SJSA1 (cell line): Measurements from ENCODE around the gene KDM4C. TPM values are rescaled to one million over a fixed set of nuclear protein-coding genes. Genes with fewer than 3 reads are reported as not detected.

Source experiments
- DNase-seq, 2 experiments: peaks; one replicate each; pipeline ENCODE4 v3.0.0-alpha.2; 2015 to 2020; ENCODE audit warnings: low spot score in 2 of 2, low read depth in 1 of 2
- H3K27ac ChIP-seq: fragments of 250-450 bp; sonication (Bioruptor Pico); 2 replicates; pipeline ENCODE4 v1.5.1; 2020; ENCODE audit warnings: mild to moderate bottlenecking, moderate library complexity
- H3K27me3 ChIP-seq: fragments of 250-450 bp; sonication (Bioruptor Pico); replicated peaks from 2 replicates; pipeline ENCODE4 v1.5.1; 2020; ENCODE audit warnings: mild to moderate bottlenecking, moderate library complexity
- H3K36me3 ChIP-seq: fragments of 250-450 bp; sonication (Bioruptor Pico); 2 replicates; pipeline ENCODE4 v1.5.1; 2020; ENCODE audit warnings: mild to moderate bottlenecking
- H3K4me1 ChIP-seq: fragments of 250-450 bp; sonication (Bioruptor Pico); replicated peaks from 2 replicates; pipeline ENCODE4 v1.6.1; 2021; ENCODE audit warnings: mild to moderate bottlenecking
- H3K4me3 ChIP-seq: fragments of 250-450 bp; sonication (Bioruptor Pico); 2 replicates; pipeline ENCODE4 v1.5.1; 2020; ENCODE audit warnings: mild to moderate bottlenecking
- H3K9me3 ChIP-seq: fragments of 250-450 bp; sonication (Bioruptor Pico); replicated peaks from 2 replicates; pipeline ENCODE4 v1.5.1; 2020; ENCODE audit warnings: mild to moderate bottlenecking
- total RNA-seq: library from RNA; depleted of rRNA; stranded (reverse); fragments of >200 nt; shearing (Covaris generic); gene quantifications from 2 replicates; pipeline ENCODE4 v1.2.3, GENCODE V29; 2014; rRNA removed

KDM4C gene
- total RNA-seq, 1 experiment from 2014 or later: 5.1 TPM

DNA sequence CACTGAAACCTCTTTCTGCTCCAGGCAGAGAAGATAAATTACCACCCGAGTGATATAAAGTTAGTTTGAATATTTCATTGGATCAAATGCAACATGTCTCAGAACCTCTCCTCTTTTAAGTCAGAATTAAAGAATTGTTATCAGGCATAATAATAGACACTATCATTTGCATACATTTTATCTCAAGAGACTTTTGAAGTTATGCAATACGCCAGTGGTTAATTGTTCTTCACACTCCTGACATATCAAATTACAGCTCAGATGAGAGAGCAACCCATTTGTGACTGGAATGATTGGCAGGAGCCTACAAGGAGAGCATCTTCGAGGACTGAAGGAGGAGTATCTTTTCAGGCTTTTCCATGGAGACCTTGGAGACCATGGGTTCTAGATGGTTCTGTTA, 452.2 kb downstream of the KDM4C start:
- H3K36me3 ChIP-seq: no peaks in the 10 kb centered on the region
- H3K27ac ChIP-seq: no peak overlapping the region
- no peak for DNase-seq
- no peaks in the 10 kb centered on the region for H3K27me3 ChIP-seq
- H3K4me1 ChIP-seq: no peaks in the 10 kb centered on the region
- H3K9me3 ChIP-seq: no peaks in the 10 kb centered on the region
- H3K4me3 ChIP-seq: no peak overlapping the region

- Histone ChIP-seq H3K9me3 (no peaks in the 10 kb centered on the region), H3K4me1 (no peaks in the 10 kb centered on the region), H3K27ac (no peak overlapping the region), H3K4me3 (no peak overlapping the region), H3K36me3 (no peaks in the 10 kb centered on the region), H3K27me3 (no peaks in the 10 kb centered on the region)
- no peak for DNase-seq
Observed at GRCh38 chr9:7210854-7211637, 453.3 kb downstream of the KDM4C start.

- Histone ChIP-seq H3K27ac (no peak overlapping the region), H3K4me1 (no peaks in the 10 kb centered on the region), H3K4me3 (no peak overlapping the region), H3K36me3 (no peaks in the 10 kb centered on the region), H3K27me3 (no peaks in the 10 kb centered on the region), H3K9me3 (no peaks in the 10 kb centered on the region)
- DNase-seq: no peak
Observed at GRCh38 chr9:7211657-7212056, 453.9 kb downstream of the KDM4C start.

GRCh38 chr9:7212101-7212500, 454.3 kb downstream of the KDM4C start:
- Histone ChIP-seq H3K4me3 (no peak overlapping the region), H3K9me3 (no peaks in the 10 kb centered on the region), H3K27me3 (no peaks in the 10 kb centered on the region), H3K27ac (no peak overlapping the region), H3K4me1 (no peaks in the 10 kb centered on the region), H3K36me3 (no peaks in the 10 kb centered on the region)
- no peak for DNase-seq

GRCh38 chr9:7216004-7216841, 458.4 kb downstream of the KDM4C start:
- DNase-seq: no peak
- Histone ChIP-seq H3K9me3 (no peaks in the 10 kb centered on the region), H3K4me1 (no peaks in the 10 kb centered on the region), H3K27me3 (no peaks in the 10 kb centered on the region), H3K27ac (no peak overlapping the region), H3K4me3 (no peak overlapping the region), H3K36me3 (no peaks in the 10 kb centered on the region)

DNA sequence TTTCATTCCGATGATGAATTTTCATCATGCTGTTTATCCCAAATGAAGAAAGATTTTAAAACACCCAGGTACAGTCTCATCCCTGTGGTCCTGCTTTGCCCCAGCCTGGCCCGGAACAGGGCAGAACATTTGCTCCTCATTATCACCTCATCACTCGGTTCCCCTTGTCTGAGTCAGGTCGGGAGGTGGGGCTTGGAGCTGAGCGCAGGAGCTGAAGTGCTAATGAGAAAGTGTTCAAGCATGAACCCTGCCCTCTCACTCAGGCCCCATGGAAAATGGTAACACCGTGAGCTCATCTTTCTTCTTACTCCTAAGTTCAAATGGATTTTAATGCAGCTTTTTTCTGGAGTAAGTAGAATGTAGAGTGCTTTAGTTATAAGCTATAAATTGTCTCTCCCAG, 466.2 kb downstream of the KDM4C start:
- Histone ChIP-seq H3K4me3 (no peak overlapping the region), H3K36me3 (no peaks in the 10 kb centered on the region), H3K27me3 (no peaks in the 10 kb centered on the region), H3K27ac (no peak overlapping the region), H3K9me3 (no peaks in the 10 kb centered on the region), H3K4me1 (no peaks in the 10 kb centered on the region)
- DNase-seq: no peak

Other genes with a start within 250 kb of the KDM4C start
- gene GLDC, start 112.2 kb upstream of the KDM4C start, total RNA-seq: 0.18 TPM in 1 of 2 replicates, not detected in the other